Endodermal cell (in vitro differentiated cells): Measurements from ENCODE around the gene ACOD1. TPM values are rescaled to one million over a fixed set of nuclear protein-coding genes. Genes with fewer than 3 reads are reported as not detected.

Experiments
- DNase-seq: peaks from one replicate; pipeline ENCODE4 v3.0.0-alpha.2; 2017
- H3K27ac ChIP-seq: 2 replicates; pipeline ENCODE4 v1.5.1; 2013; ENCODE audit warnings: mild to moderate bottlenecking, low read depth, low read length, moderate library complexity
- H3K27me3 ChIP-seq: 2 replicates; pipeline ENCODE4 v1.6.1; 2013; ENCODE audit warnings: mild to moderate bottlenecking, low read length, moderate library complexity; ENCODE audit not compliant: insufficient read depth, control insufficient read depth, poor library complexity, severe bottlenecking
- H3K36me3 ChIP-seq: 2 replicates; pipeline ENCODE4 v1.7.0; 2013; ENCODE audit warnings: mild to moderate bottlenecking, low read length, moderate library complexity; ENCODE audit not compliant: control insufficient read depth, insufficient read depth
- H3K4me1 ChIP-seq: one replicate; pipeline ENCODE4 v1.7.0; 2013; ENCODE audit warnings: low read length; ENCODE audit not compliant: control insufficient read depth, insufficient read depth
- H3K4me3 ChIP-seq: 2 replicates; pipeline ENCODE4 v1.5.1; 2013; ENCODE audit warnings: mild to moderate bottlenecking, low read length, moderate library complexity
- H3K9ac ChIP-seq: 2 replicates; pipeline ENCODE4 v1.6.1; 2013; ENCODE audit warnings: mild to moderate bottlenecking, low read length, moderate library complexity; ENCODE audit not compliant: poor library complexity, severe bottlenecking; ENCODE audit errors: extremely low read depth
- H3K9me3 ChIP-seq: 2 replicates; pipeline ENCODE4 v1.6.1; 2013; ENCODE audit warnings: mild to moderate bottlenecking, low read length, moderate library complexity; ENCODE audit not compliant: control insufficient read depth
- H3K27ac Mint-ChIP-seq: 2 replicates; pipeline ENCODE4 v1.8.0; 2020; ENCODE audit warnings: mixed read lengths
- H3K27me3 Mint-ChIP-seq: 2 replicates; pipeline ENCODE4 v1.8.0; 2021; ENCODE audit warnings: mild to moderate bottlenecking, mixed read lengths; ENCODE audit not compliant: insufficient read depth
- H3K36me3 Mint-ChIP-seq: 2 replicates; pipeline ENCODE4 v1.8.0; 2020; ENCODE audit warnings: low read depth, mixed read lengths
- H3K4me1 Mint-ChIP-seq: 2 replicates; pipeline ENCODE4 v1.8.0; 2020; ENCODE audit warnings: mixed read lengths
- H3K4me3 Mint-ChIP-seq: 2 replicates; pipeline ENCODE4 v1.8.0; 2020; ENCODE audit warnings: mild to moderate bottlenecking, moderate library complexity, mixed read lengths
- H3K9me3 Mint-ChIP-seq: 2 replicates; pipeline ENCODE4 v1.8.0; 2020; ENCODE audit warnings: mild to moderate bottlenecking, mixed read lengths
- WGBS, 2 experiments: methylation state at CpG; one replicate each; pipeline versions ENCODE4 v1.1.5 to v1.1.7; 2013; ENCODE audit warnings: missing lambda C conversion rate in 2 of 2, mixed read lengths in 1 of 2; ENCODE audit not compliant: insufficient coverage in 1 of 2, insufficient read length in 1 of 2; 5-methylcytosine and 5-hydroxymethylcytosine counted together
- total RNA-seq, 2 donors: library from RNA; stranded (reverse); fragmentation: NEBNext Ultra II Directional in 1 of 2; extraction: Animal tissue kit (Norgen Biotek cat#: 25700) in 1 of 2; gene quantifications; 2 replicates in 1 of 2; 3 replicates in 1 of 2; pipeline ENCODE4 v1.2.1, GENCODE V29; 2021
- TF ChIP-seq, protein P1 (sequence below): fragments of 200-600 bp; sonication (generic); conservative IDR thresholded peaks from 2 replicates; pipeline ENCODE4 v1.5.0; 2021; ENCODE audit warnings: antibody characterized with exemption, mild to moderate bottlenecking

ACOD1 gene
- total RNA-seq, 2 donors from 2014 or later, result not detected

DNA sequence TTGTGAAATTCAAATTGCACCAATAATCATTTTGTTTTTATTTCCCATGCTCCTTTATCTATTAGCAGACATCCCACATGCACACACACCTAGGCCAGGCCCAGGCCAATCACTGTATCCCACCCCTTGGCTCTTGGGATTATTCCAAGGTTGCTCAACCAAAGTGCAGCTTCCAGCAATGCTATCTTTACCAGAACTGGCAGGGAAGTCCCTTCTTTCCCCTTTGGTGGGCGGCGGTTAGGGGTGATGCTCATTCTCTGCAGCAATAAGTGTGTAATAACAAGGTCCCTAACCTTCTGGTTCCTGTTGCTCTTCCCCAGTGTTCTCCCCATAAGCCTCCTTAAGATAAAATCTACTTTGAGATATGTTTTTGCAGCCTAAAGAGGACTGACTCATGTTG, 43.8 kb upstream of the ACOD1 start:
- peaks cover 2% of the 10 kb centered on the region for H3K9me3 Mint-ChIP-seq
- no peaks in the 10 kb centered on the region for H3K36me3 Mint-ChIP-seq
- Histone ChIP-seq H3K4me1 (peaks cover 5% of the 10 kb centered on the region), H3K36me3 (no peaks in the 10 kb centered on the region), H3K27me3 (no peaks in the 10 kb centered on the region), H3K9ac (no peak overlapping the region), H3K4me3 (no peak overlapping the region), H3K27ac (no peak overlapping the region), H3K9me3 (peaks cover 9% of the 10 kb centered on the region)
- WGBS, 2 experiments, result 86 to 89% methylated on average over 2 of the region's 2 CpGs
- no peak for DNase-seq
- H3K27ac Mint-ChIP-seq, result no peak overlapping the region
- peaks cover 4% of the 10 kb centered on the region for H3K4me1 Mint-ChIP-seq
- H3K4me3 Mint-ChIP-seq, result no peak overlapping the region
- TF ChIP-seq, protein P1, sequence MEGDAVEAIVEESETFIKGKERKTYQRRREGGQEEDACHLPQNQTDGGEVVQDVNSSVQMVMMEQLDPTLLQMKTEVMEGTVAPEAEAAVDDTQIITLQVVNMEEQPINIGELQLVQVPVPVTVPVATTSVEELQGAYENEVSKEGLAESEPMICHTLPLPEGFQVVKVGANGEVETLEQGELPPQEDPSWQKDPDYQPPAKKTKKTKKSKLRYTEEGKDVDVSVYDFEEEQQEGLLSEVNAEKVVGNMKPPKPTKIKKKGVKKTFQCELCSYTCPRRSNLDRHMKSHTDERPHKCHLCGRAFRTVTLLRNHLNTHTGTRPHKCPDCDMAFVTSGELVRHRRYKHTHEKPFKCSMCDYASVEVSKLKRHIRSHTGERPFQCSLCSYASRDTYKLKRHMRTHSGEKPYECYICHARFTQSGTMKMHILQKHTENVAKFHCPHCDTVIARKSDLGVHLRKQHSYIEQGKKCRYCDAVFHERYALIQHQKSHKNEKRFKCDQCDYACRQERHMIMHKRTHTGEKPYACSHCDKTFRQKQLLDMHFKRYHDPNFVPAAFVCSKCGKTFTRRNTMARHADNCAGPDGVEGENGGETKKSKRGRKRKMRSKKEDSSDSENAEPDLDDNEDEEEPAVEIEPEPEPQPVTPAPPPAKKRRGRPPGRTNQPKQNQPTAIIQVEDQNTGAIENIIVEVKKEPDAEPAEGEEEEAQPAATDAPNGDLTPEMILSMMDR, result no peak
- peaks cover 7% of the 10 kb centered on the region for H3K27me3 Mint-ChIP-seq

DNA sequence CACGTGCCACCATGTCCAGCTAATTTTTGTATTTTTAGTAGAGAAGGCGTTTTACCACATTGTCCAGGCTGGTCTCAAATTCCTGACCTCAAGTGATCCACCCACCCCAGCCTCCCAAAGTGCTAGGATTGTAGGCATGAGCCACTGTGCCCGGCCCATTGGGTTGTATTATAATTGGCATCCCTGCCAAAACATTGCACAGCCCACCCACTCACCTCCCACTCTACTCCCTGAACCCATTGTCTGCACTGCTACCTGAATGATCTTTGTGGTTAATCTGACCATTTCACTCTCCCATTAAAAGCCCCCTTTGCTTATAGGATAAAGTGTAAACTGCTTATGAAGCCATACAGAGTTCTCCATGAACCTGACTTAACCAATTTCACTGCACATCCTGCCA, 35.8 kb upstream of the ACOD1 start:
- no peaks in the 10 kb centered on the region for H3K27me3 ChIP-seq
- H3K36me3 Mint-ChIP-seq, result no peaks in the 10 kb centered on the region
- no peaks in the 10 kb centered on the region for H3K4me1 ChIP-seq
- peaks cover 2% of the 10 kb centered on the region for H3K4me1 Mint-ChIP-seq
- DNase-seq, result no peak
- no peak overlapping the region for H3K27ac Mint-ChIP-seq
- peaks cover 2% of the 10 kb centered on the region for H3K27me3 Mint-ChIP-seq
- TF ChIP-seq, protein P1, result no peak
- no peaks in the 10 kb centered on the region for H3K36me3 ChIP-seq
- H3K4me3 Mint-ChIP-seq, result no peak overlapping the region
- H3K9me3 Mint-ChIP-seq, result no peaks in the 10 kb centered on the region
- H3K27ac ChIP-seq, result no peak overlapping the region
- no peaks in the 10 kb centered on the region for H3K9me3 ChIP-seq
- no peak overlapping the region for H3K4me3 ChIP-seq
- no peak overlapping the region for H3K9ac ChIP-seq
- WGBS, 2 experiments, result 89 to 100% methylated on average over 1 to 3 of the region's 3 CpGs

DNA sequence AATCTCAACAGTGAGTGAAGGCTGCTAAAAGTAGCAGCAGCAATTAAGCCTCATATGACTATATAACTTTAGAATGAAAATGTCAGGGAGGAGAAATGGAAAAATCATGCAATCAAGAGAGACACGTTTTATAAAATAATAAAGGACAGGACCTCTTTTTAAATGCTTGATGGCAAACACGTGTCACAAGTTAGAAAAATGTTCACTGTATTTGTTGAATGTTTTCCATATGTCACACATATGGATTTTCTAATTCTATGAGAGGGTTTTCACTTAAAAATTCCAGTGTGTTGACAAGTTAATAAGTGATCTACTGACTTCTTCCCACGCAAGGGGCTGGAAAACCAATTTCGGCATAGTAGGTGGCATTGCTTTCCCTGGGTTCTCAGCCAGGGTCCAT, 34.4 kb upstream of the ACOD1 start:
- no peaks in the 10 kb centered on the region for H3K27me3 ChIP-seq
- H3K4me3 ChIP-seq, result no peak overlapping the region
- peaks cover 9% of the 10 kb centered on the region for H3K9me3 ChIP-seq
- Mint-ChIP-seq H3K4me3 (no peak overlapping the region), H3K9me3 (peaks cover under 1% of the 10 kb centered on the region), H3K27ac (no peak overlapping the region), H3K27me3 (peaks cover 2% of the 10 kb centered on the region), H3K4me1 (peaks cover 9% of the 10 kb centered on the region), H3K36me3 (no peaks in the 10 kb centered on the region)
- H3K27ac ChIP-seq, result no peak overlapping the region
- TF ChIP-seq, protein P1, result no peak
- H3K4me1 ChIP-seq, result no peaks in the 10 kb centered on the region
- DNase-seq, result no peak
- 94 to 97% methylated on average over 4 of the region's 4 CpGs for WGBS, 2 experiments
- H3K36me3 ChIP-seq, result no peaks in the 10 kb centered on the region
- no peak overlapping the region for H3K9ac ChIP-seq
